Jurkat, Clone E6-1 (cell line): ENCODE data around the gene ZC3H12C.

Experiments used
- DNase-seq: peaks from one replicate; pipeline ENCODE4 v3.0.0-alpha.2; 2011; ENCODE audit warnings: low read depth, low spot score
- H3K4me3 ChIP-seq: 2 replicates; pipeline ENCODE4 v1.5.1; 2011; ENCODE audit warnings: mild to moderate bottlenecking, low read length, control low read depth, moderate library complexity

The ZC3H12C gene

DNA sequence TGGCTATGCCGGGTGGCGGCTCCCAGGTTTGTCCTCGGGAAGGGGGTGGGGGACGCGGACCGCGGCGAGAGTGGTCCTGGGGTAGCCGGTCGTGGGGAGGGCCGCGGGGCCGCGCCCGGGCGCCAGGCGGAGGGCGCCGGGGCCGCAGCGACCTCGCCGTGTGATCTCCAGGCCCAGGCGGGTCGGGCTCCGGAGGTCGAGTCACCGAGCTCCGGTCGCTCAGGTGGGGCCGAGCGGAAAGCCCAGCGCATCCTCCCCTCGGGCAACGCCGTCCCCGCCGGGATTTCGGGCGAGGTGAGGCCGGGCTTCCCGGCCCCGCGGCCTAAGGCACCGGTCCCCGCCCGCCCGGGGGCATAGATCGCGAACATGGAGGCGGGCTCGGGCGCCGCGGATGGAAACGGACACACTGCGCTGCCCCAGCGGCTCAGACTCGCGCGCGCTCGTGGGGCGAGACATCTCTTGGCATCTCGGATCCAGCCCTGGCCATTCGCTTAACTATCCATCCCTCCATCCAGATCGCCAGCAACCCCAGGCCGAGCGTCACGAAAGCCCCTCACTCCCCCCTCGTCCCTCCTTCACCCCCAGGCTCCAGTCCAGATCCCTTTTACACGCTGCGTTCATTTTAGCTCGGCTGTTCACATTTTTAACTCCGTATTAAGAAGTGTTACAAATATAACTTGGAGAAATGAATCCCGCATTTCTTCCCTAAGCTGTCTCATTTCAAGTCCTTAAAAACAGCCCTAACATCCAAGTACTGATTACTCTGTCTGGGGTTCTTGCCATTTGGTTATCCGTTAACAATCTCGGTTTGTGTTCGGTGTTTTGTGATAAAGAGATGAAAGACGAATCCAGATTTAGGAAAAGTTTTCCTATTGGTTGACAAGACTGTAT lies 460 bp downstream of the ZC3H12C start:
- DNase-seq = no peak

DNA sequence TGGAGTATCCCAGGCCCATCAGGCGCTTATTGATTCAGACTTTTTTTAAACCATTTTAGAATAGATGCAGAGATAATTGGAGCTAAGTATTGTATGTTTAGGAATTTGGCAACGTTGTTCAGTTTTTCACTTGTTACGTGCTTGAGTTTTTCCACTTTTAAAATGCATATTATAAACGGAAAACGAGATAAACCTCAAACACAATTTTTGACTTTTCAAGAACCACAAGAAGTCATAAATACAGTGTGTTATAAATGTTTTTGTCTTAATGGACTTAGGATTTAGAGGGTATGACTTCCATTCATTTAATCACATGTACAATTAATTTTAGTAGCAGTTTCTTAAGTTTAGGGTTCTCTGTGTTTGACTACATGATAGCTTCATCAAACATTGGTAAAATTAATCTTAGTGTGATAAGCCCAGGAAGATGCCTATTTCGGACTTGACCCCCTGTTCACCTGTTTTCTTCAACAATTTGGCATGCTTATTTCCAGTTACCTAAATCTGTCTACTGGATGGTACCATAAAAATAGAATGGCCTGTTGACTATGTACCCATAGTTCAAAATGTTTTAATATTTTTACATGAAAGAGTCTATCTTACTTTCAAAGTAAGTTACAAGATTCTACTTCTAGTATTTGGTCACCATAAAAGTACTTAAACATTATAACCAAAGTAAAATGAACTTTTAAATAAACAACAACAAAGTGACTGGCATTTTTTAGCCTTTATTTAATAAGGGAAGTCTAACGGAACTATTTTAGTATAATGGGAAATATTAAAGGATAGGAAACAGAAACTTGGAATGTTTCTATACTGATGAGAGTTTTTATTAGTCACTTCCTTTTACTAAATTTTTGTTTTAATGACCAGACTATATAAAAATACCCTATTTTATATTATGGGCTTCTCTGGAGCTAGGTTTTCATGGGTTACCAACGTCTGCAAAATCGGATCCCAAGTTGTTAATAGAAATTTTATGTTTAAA lies 1.4 kb downstream of the ZC3H12C start:
- no peak for DNase-seq
- no peak overlapping the region for H3K4me3 ChIP-seq

More for the DNA sequence above, 460 bp downstream of the ZC3H12C start:
- H3K4me3 ChIP-seq = no peak overlapping the region

DNA sequence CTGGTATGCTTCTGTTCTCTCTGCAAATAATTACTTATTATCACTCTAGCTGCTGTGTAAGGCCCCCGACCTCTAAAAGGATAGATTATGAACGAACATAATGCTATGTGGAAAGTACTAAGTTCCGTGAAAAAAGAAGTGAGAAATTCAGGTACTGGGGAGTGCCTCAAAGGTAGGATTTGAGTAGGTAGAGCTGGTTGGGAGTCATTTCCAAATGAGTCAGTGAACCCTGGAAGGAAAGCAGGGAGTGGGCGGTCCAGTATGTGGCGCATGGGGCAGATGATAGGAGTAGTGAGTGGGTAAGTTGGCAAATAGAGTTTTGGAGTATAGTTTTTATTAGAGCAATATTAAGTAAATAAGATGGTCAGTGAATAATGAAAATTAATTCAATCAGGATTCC lies 2.4 kb downstream of the ZC3H12C start:
- no peak overlapping the region for H3K4me3 ChIP-seq
- no peak for DNase-seq

DNA sequence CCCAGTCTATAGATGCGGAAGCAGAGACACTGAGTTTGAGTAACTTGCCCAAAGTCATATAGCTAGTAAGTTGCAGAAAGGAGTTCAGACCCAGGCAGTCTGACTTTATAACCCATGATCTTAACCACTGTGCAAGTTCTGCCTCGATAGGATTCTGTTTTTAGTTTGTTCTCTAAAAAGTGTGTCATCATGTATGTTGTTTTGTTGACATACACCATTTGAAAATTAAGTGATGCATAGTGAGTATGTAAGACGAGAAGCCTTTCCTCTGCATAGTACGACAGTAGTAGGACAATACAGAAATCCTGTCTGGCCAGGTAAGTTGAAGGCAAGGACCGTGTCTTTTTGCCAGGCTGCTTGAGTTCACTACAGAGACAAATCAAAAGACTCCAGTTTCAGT lies 3.3 kb downstream of the ZC3H12C start:
- no peak for DNase-seq

DNA sequence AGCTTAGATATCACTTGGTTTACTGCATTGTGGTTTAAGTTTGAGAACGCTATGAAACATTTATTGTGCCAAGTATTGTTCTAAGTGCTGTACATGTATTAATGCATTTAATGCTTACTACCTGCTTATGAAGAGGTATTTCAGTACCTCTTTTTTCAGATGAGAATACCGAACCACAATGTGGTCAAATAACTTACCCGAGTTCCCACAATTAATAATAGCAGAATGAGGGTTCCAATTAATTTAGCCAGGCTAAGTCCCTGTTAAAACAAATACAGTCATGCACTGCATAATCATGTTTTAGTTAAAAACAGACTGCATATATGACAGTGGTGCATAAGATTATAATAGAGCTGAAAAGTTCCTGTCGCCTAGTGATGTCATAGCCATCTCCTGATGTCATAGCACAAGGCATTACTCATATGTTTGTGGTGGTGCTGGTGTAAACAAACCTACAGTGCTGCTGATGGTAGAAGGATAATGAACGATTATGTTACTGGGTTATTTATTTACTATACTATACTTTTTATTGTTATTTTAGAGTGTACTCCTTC lies 4.3 kb downstream of the ZC3H12C start:
- no peak overlapping the region for H3K4me3 ChIP-seq
- DNase-seq = no peak

More for the DNA sequence above, 3.3 kb downstream of the ZC3H12C start:
- no peak overlapping the region for H3K4me3 ChIP-seq

DNA sequence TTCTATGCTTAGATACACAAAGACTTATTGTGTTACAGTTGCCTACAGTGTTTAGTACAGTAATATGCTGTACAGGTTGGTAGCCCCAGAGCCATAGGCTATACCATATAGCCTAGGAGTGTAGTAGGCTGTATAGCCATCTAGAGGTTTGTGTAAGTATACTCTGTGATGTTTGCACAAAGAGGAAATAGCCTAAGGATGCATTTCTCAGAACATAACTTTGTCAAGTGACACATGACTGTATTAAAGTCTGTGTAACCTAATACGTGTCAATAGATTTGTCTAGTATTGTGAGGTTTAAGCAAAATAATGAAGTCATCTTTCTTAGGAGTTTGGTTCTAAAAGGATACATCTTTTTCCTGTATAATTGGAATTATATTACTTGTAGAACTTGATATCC lies 5.5 kb downstream of the ZC3H12C start:
- DNase-seq = no peak
- H3K4me3 ChIP-seq = no peak overlapping the region

DNA sequence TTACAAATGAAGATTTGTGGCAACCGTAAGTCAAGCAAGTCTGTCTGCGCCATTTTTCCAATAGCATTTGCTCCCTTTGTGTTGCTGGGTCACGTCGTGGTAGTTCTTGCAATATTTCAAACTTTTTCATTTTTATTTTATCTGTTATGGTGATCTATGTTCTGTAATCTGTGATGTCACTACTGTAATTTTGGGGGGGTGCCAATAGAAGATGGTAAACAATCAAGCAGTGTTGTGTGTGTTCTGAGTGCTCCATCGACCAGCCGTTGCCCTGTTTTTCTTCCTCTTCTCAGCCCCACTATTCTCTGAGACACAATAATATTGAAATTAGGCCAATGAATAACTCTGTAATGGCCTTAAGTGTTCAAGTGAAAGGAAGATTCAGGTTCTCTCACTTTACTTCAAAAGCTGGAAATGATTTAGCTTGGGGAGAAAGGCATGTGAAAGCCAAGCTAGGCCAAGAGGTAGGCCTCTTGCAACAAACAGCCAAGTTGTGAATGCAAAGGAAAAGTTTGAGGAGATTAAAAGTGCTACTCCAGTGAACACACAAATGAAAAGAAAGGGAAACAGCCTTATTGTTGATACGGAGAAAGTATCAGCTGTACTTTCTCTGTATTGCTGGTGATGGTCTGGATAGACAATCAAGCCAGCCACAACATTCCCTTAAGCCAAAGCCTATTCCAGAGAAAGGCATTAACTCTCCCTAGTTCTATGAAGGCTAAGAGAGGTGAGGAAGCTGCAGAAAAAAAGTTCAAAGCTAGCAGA lies 7.5 kb downstream of the ZC3H12C start:
- no peak for DNase-seq

DNA sequence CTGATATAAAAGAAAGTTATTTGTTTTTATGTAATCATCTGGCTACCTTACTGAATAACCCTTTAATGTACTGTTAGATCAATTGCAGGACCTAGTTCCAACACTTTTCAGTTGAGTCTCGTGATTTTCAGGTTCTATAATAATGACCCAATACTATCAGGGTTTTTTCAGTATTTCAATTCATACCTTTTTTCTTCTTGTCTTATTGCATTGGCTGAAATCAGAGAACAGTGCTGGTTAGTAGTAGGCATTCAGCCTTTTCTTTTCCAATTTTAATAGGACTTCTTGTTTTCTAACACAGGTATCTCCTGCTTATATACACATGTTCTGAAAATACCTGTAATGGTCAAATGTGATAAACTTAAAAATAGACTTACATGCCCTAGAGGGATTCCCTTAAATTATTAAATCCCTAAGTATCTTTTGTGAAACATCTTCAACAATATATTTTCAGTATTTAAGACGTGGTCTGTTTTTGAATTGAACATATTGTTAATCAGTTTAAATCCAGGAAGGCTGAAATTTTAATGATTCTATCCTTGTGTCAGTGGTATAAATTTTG lies 13.6 kb downstream of the ZC3H12C start:
- H3K4me3 ChIP-seq = no peak overlapping the region
- no peak for DNase-seq

More for the DNA sequence above, 7.5 kb downstream of the ZC3H12C start:
- H3K4me3 ChIP-seq = no peak overlapping the region

DNA sequence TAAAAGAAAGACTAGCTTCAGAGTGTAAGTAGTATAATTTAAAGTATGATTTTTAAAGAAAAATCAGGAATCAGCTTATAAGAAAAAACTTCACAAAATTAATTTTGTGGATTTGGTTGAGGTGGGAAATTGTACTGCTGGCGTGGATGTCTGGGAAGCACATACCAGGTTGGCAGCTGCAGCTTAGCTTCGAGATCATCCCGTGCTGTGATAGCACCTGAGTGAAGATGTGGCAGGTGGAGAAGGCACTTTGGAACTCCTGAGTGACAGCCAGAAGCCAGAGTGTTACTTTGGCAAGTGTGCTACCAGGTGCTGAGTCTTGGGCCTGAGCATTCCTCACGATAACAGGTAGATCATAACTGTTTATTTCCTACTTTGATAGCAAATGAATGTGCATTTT lies 17.7 kb downstream of the ZC3H12C start:
- H3K4me3 ChIP-seq = no peak overlapping the region
- no peak for DNase-seq

DNA sequence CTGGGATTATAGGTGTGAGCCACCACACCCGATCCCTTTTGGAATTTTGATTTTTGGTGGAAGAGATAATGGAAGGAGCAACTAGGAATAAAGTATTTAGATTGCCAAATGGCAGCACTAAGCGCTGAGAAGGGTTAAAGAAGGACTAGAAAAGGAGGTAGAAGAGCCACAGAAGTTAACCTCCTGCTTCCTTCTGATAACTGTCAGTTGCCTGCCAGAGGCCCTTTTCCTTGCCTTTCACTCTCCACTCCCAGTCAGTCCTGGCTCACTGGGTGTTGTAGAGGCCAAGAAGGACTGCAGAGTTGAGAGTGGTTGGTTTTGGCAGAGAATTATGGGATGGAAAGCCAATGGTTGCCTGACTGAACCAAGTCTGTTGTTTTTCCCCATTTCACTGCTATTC lies 19.3 kb downstream of the ZC3H12C start:
- no peak for DNase-seq
- no peak overlapping the region for H3K4me3 ChIP-seq

DNA sequence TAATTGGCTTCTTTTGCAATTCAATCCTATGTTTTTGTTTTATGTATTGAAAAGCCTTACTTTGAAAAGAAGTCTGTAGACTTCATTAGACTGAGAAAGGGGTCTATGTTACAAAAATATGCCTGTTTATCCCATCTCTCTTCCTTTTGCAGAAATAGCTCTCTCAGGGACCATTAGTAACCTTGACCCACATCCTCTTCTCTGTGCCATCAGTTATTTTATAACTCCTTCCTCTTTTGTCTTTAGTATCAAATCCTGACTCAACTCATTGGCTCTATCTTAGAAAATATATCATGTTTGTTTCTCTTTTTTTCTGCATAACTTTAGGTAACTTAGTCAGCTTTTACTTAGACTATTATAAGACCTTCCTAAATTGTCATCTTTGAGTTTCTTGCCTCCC lies 20.3 kb downstream of the ZC3H12C start:
- no peak overlapping the region for H3K4me3 ChIP-seq
- no peak for DNase-seq

DNA sequence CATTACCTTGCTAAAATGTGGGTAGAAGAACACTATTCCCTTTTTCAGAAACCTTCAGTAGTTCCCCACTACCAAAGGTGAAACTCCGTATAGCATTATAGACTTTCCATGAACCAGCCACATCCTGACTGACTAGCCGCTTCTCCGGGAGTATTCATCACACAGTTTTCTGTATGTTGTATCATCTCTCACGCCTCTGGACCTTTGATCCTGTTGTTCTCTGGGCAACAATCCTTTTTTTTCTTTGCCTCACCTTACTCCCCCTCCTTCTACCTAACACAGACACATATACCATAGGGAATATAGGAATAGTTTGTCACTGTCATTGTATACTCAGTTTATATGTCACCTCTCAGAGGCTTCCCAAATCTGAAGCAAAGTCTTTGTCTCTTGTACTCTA lies 20.8 kb downstream of the ZC3H12C start:
- DNase-seq = no peak
- H3K4me3 ChIP-seq = no peak overlapping the region

DNA sequence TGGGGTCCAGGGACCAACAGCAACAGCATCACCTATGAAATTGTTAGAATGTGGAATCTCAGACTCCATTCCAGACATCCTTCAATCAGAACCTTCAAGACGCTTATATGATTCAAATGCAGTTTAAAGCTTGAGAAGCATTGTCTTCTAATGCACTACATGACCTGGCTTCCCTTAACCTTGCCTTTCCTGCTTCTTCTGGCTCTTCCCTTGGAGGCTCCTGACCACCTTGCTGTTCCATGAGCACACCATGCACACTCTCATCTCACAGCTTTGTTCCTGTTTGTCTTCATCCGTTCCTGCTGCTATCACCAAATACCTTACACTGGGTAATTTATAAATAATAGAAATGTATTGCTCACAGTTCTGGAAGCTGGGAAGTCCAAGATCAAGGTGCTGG lies 26.1 kb downstream of the ZC3H12C start:
- no peak for DNase-seq
- H3K4me3 ChIP-seq = no peak overlapping the region

DNA sequence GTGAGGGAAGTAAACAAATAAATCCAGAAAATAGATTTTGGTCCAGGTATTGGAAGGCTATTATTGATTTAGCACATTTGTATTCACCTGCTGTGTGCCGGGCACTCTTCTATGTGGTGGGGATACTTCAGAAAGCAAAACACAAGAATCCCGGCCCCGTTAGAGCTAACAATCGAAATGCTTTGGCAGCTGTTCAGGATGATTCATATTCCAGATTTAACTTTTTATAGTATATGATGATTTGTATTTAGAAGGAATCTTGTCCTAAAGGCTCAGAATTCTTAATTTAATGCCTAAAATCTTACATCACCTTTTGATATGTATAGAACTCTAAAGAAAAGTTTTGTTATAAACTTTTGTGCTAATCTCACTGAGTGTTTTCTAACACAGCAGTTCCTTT lies 28.0 kb downstream of the ZC3H12C start:
- no peak for DNase-seq

DNA sequence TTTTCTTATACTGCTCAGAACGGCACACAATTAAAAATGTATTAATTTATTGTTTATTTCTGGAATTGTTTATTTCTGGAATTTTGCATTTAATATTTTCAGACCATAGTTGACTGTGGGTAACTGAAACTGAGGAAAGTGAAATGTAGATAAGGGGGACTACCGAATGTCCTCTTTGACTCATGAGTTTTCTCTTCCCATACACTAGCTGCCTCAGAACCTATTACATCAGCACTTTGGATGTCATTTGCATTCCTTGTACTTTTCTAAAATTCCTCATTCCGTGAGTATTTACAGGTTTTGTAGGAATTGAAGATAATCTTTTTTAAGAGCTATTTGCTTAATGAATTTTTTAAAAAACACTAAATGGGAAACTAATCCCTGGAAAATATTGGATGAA lies 29.8 kb downstream of the ZC3H12C start:
- H3K4me3 ChIP-seq = no peak overlapping the region
- DNase-seq = no peak

More for the DNA sequence above, 28.0 kb downstream of the ZC3H12C start:
- H3K4me3 ChIP-seq = no peak overlapping the region

DNA sequence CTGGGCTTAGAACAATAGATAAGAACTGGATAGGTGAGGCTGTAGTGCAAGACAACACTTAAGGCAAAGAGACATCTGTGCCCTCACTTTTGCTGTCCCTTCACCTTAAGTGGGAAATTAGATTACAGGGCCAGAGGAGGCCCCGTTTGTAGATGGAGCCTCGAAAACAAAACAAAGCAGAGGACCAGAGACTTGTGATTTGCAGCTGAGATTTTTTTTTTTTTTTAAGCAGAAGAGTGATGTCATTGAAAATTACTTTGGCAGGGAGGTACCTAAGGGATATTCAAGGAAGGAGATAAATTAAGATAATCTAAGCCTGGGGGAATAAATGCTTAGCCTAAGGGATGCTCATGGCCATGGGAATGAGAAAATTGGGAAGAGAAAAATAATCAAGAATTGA lies 31.4 kb downstream of the ZC3H12C start:
- DNase-seq = no peak
- no peak overlapping the region for H3K4me3 ChIP-seq

DNA sequence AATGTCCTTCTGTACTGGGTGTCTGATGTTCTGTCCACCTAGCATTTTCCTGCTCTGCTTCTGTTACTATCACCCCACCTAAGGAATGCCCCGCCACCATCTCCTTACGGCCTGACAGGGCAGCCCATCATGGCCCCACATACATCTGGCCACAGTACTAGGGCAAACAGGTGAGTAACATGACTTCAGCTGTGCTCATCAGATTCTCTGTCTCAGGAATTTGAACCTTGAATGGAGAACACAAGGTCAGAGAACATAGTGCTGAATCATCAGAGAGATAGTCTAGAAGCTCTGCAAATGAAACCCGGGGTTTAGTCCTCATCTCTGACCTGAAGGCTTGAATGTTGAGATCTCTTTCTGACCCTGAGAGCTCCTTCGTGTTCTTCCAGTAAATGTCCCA lies 32.4 kb downstream of the ZC3H12C start:
- DNase-seq = no peak
- no peak overlapping the region for H3K4me3 ChIP-seq

DNA sequence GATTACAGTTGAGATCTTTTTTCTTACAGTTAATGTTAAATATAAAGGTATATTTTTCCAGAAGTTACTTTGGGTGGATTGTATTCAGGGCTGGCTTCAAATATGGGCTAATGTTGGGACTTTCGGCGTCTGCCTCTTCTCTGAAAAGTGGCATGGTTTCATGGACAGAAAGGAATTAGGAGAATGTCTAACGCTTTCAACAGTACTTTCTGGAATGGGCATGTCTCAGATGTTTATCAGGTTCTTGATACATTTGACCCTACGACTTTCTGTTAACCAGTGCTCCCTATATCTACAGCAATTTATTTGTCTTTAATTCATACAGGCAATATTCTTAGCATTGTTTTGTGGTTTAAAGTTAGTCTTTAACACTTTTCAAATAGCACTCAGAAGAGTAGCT lies 33.7 kb downstream of the ZC3H12C start:
- no peak overlapping the region for H3K4me3 ChIP-seq
- no peak for DNase-seq

DNA sequence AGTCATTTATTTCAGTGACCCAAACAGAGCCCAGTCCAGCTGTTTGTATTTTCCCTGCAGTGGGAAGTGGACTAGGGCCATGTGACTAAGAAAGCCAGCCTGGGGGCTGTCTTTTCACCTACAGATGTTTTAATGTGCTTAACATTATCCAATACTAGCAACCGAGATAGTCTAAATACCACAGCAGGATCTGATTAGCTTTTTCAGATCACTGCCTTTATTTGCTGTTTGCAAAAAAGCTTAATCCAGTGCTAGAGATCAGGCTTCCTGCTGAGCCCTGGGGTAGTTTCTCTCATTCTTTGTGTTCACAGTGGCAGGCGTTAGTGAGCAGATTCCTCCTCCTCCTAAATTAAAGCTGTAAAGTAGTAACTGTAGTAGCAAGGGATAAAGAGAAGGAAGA lies 35.0 kb downstream of the ZC3H12C start:
- no peak overlapping the region for H3K4me3 ChIP-seq
- DNase-seq = no peak
